GM18867 (cell line): Measurements from ENCODE around the gene RTKN.

ENCODE experiments used
- ATAC-seq: cut with Tn5 transposase; IDR thresholded peaks from one replicate; pipeline ENCODE4 v1.9.1; 2021; ENCODE audit warnings: mild to moderate bottlenecking, moderate library complexity; ENCODE audit not compliant: unreplicated experiment

RTKN gene

GRCh38 chr2:74420006-74420405 lies 21.7 kb downstream of the RTKN start:
- no peak for ATAC-seq

GRCh38 chr2:74419345-74419744 lies 22.4 kb downstream of the RTKN start:
- no peak for ATAC-seq

- no peak for ATAC-seq
Measured at GRCh38 chr2:74418312-74418711, 23.4 kb downstream of the RTKN start.

DNA sequence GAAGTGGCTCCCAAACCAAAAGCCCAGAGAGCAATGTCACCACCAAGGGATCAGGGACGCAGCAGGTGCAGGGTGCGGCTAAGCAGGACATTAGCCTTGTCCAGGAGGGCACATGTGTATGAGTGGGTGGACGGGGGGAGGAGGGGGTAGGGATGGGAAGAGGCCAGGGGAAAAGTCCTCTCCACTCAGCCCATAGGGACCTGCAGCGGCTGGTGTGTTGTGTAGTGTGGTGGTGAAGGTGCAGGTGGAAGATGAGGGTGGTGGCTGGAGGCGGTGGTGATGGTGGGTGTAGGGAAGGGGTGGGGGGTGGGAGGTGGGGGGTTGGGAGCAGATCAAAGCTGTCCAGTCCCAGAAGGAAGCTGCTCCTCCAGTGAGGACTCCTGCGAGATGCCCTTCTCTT lies 24.0 kb downstream of the RTKN start:
- ATAC-seq, result no peak

DNA sequence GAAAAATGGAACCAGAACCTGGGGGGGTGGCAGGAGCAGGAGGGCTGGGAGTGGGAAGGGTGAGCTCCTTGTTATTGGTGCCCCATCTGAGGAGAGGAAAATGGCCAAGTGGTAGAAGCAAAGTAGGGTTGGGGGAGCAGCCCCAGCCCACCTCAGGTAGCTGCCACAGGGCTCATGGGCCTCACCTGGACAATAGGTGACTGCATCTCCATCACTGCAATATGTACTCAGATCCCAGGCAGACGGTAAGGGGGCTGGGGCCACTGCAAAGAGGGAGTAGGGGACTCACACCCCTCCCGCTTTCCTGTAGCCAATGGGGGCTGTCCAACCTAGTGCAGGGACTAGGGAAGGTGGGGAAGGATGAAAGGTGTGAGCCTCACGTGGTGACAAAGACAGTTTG lies 24.5 kb downstream of the RTKN start:
- ATAC-seq, result no peak

- no peak for ATAC-seq
Measured at GRCh38 chr2:74416778-74417177, 25.0 kb downstream of the RTKN start.

DNA sequence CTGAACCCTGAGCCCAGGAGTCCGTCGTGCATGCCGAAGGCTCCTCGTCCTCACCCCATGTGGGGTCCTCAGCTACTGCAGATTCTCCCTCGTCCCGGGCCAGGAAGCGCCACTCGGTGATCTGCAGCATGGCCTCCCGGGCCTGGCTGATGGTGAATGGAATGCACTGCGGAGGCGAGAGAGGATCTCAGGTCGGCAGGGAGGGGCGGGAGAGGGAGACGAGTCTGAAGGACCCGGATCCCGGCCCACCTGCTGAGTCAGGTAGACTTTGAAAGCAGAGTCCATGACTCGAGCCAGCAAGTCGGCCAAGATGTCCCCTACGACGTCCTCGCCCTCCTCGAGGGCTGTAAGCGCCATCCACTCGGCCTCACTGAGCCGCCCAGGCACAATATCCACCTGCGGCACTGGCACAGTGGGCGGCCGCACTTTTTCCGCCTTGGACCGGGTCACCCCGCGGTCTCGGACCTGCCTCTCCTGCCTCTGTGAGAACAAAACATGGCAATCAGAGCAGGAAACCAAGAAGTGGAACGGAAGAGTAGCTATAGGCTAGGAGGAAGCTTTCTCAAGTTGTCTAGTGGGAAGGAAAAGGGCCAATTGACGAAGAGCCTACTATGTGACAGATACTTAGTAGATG lies 25.9 kb downstream of the RTKN start:
- ATAC-seq, result no peak

GRCh38 chr2:74414881-74415761 lies 26.6 kb downstream of the RTKN start:
- ATAC-seq, result no peak

- no peak for ATAC-seq
Measured at GRCh38 chr2:74414441-74414840, 27.3 kb downstream of the RTKN start.

- no peak for ATAC-seq
Measured at GRCh38 chr2:74413001-74413698, 28.6 kb downstream of the RTKN start.

GRCh38 chr2:74407682-74408081 lies 34.1 kb downstream of the RTKN start:
- no peak for ATAC-seq

GRCh38 chr2:74406035-74406434 lies 35.7 kb downstream of the RTKN start:
- no peak for ATAC-seq

DNA sequence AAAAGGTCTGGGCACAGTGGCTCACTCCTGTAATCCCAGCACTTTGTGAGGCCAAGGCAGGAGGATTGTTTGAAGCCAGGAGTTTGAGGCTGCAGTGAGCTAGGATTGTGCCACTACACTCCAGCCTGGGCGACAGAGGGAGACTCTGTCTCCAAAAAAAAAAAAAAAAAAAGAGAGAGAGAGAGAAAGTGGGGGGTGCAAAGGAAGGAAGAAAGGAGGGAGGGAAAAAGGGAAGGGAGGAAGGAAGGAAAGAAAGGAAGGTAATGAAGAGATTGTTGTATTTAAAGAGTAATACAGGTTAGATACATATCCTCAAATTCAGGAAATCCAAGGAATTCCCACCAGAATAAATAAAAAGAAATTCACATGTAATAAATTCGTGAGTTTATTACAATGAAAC lies 39.8 kb downstream of the RTKN start:
- no peak for ATAC-seq

- peak; percentile 63 for ATAC-seq
Measured at GRCh38 chr2:74399785-74400184, 42.0 kb downstream of the RTKN start.

DNA sequence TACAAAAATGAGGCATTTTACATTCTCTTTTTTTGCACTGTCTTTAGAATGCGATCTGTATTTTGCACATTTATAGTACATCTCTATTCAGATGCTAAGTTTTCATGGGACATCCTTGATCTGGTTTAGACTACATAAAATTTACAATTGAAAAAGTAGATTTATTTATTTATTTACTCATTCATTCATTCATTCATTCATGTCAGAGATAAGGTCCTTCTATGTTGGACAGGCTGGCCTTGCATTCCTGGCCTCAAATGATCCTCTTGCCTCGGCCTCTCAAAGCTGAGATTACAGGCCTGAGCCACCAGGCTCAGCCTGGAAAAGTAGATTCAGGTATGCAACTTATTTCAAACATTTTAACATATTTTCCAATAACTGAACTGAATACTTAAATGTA lies 45.6 kb downstream of the RTKN start:
- no peak for ATAC-seq

GRCh38 chr2:74393525-74393924 lies 48.2 kb downstream of the RTKN start:
- ATAC-seq, result no peak

DNA sequence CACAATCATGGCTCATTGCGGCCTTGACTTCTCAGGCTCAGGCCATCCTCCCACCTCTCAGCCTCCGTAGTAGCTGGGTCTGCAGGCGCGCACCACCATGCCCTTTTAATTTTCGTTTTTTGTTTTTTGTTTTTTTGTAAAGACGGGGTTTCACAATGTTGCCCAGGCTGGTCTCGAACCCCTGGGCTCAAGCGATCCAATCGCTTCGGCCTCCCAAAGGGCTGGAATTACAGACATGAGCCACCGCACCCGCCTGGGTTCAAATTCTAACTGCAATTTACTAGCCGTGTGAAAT lies 49.3 kb downstream of the RTKN start:
- no peak for ATAC-seq

GRCh38 chr2:74391580-74392448 lies 49.9 kb downstream of the RTKN start:
- ATAC-seq, result peak; percentile 71

GRCh38 chr2:74391209-74391579 lies 50.5 kb downstream of the RTKN start:
- ATAC-seq, result peak; percentile 13

GRCh38 chr2:74390606-74391005 lies 51.1 kb downstream of the RTKN start:
- ATAC-seq, result no peak

- ATAC-seq, result no peak
Measured at GRCh38 chr2:74387346-74387745, 54.4 kb downstream of the RTKN start.
